HepG2 (cell line): ENCODE measurements around the gene TMTC4. TPM values are rescaled to one million over a fixed set of nuclear protein-coding genes. Genes with fewer than 3 reads are reported as not detected.
A peak's percentile ranks its signal among the peaks of the same experiment; 100 is the strongest.

Source experiments
- ARID4A ChIP-seq: sonication (generic); formaldehyde crosslinking; IDR thresholded peaks from 2 replicates; pipeline ENCODE4 v1.5.0; 2020; ENCODE audit warnings: mild to moderate bottlenecking, missing genetic modification reagents, borderline replicate concordance
- CCDC6 ChIP-seq: sonication (generic); formaldehyde crosslinking; IDR thresholded peaks from 2 replicates; pipeline ENCODE4 v1.8.1; 2022; ENCODE audit warnings: mild to moderate bottlenecking, missing genetic modification reagents, moderate library complexity
- HDAC2 ChIP-seq: sonication (generic); formaldehyde crosslinking; IDR thresholded peaks from 2 replicates; pipeline ENCODE4 v1.4.0; 2020; ENCODE audit warnings: missing genetic modification reagents
- MLLT10 ChIP-seq: sonication (generic); formaldehyde crosslinking; IDR thresholded peaks from 2 replicates; pipeline ENCODE4 v1.4.0; 2020; ENCODE audit warnings: missing genetic modification reagents
- MYNN ChIP-seq: sonication (generic); formaldehyde crosslinking; IDR thresholded peaks from 2 replicates; pipeline ENCODE4 v1.4.0; 2020; ENCODE audit warnings: mild to moderate bottlenecking, low read depth, missing genetic modification reagents
- TARDBP ChIP-seq: sonication (generic); formaldehyde crosslinking; IDR thresholded peaks from 2 replicates; pipeline ENCODE4 v1.8.0; 2022; ENCODE audit warnings: mild to moderate bottlenecking, missing genetic modification reagents
- ZFP91 ChIP-seq: sonication (generic); formaldehyde crosslinking; IDR thresholded peaks from 2 replicates; pipeline ENCODE4 v1.9.0; 2022; ENCODE audit warnings: missing genetic modification reagents, mild to moderate bottlenecking, borderline replicate concordance
- ZNF576 ChIP-seq: sonication (generic); formaldehyde crosslinking; IDR thresholded peaks from 2 replicates; pipeline ENCODE4 v1.4.0; 2020; ENCODE audit warnings: mild to moderate bottlenecking, missing genetic modification reagents
- ZNF687 ChIP-seq: sonication (generic); formaldehyde crosslinking; IDR thresholded peaks from 2 replicates; pipeline ENCODE4 v1.5.1; 2020; ENCODE audit warnings: mild to moderate bottlenecking, missing genetic modification reagents, moderate library complexity
- ZNF710 ChIP-seq: sonication (generic); formaldehyde crosslinking; IDR thresholded peaks from 2 replicates; pipeline ENCODE4 v1.5.0; 2020; ENCODE audit warnings: mild to moderate bottlenecking, missing genetic modification reagents, borderline replicate concordance
- polyA plus RNA-seq, 8 experiments: library from polyadenylated mRNA; depleted of rRNA in 3 of 8; stranded (reverse) in 7 of 8; unstranded in 1 of 8; fragments of >200 nt; fragmentation: Illumina TruSeq in 4 of 8; extraction: Trizol in 4 of 8; gene quantifications; 2 replicates each; pipeline versions ENCODE4 v1.2.1 to v1.2.3, GENCODE V29; 2011 to 2016; ENCODE audit warnings: low read depth in 4 of 8, missing spikeins in 1 of 8, mixed read lengths in 1 of 8; ENCODE audit not compliant: insufficient read depth in 1 of 8
- total RNA-seq, 5 experiments: library from RNA; depleted of rRNA; stranded (reverse); fragments of >200 nt; fragmentation: Illumina TruSeq; extraction: Trizol; gene quantifications; 2 replicates each; pipeline ENCODE4 v1.2.3, GENCODE V29; 2016; ENCODE audit warnings: low read depth in 1 of 5
- TF ChIP-seq, protein P1 (sequence below): sonication (generic); formaldehyde crosslinking; IDR thresholded peaks from 2 replicates; pipeline ENCODE4 v1.4.0; 2020; ENCODE audit warnings: missing genetic modification reagents
- TF ChIP-seq, protein P2 (sequence below): sonication (generic); formaldehyde crosslinking; IDR thresholded peaks from 2 replicates; pipeline ENCODE4 v1.8.1; 2023; ENCODE audit warnings: mild to moderate bottlenecking, moderate library complexity, missing genetic modification reagents

Gene TMTC4
- total and polyA plus RNA-seq, 2 of the 13 experiments (the other 11 are each of a cell fraction or from before 2014, with no cell fraction given), result 16.0 to 22.6 TPM

GRCh38 chr13:100673376-100673712, 1.3 kb downstream of the TMTC4 start (continued):
- TF ChIP-seq ZNF687 (CRISPR knock-in tag) (peak; percentile 48), ZNF576 (0 out of 2 replicates have a peak, but pooled peaks have one; percentile 24), HDAC2 (CRISPR knock-in tag) (peak; percentile 19; the same call in 1 of the 2 replicates), ZFP91 (CRISPR knock-in tag) (0 out of 2 replicates have a peak, but pooled peaks have one; percentile 14), CCDC6 (0 out of 2 replicates have a peak, but pooled peaks have one; percentile 40), MLLT10 (no peak), ZNF710 (CRISPR knock-in tag) (0 out of 2 replicates have a peak, but pooled peaks have one; percentile 41), MYNN (no peak), TARDBP (no peak), ARID4A (CRISPR knock-in tag) (peak; percentile 29)
- TF ChIP-seq, protein P1, sequence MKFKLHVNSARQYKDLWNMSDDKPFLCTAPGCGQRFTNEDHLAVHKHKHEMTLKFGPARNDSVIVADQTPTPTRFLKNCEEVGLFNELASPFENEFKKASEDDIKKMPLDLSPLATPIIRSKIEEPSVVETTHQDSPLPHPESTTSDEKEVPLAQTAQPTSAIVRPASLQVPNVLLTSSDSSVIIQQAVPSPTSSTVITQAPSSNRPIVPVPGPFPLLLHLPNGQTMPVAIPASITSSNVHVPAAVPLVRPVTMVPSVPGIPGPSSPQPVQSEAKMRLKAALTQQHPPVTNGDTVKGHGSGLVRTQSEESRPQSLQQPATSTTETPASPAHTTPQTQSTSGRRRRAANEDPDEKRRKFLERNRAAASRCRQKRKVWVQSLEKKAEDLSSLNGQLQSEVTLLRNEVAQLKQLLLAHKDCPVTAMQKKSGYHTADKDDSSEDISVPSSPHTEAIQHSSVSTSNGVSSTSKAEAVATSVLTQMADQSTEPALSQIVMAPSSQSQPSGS (CRISPR knock-in tag), result no peak
- TF ChIP-seq, protein P2, sequence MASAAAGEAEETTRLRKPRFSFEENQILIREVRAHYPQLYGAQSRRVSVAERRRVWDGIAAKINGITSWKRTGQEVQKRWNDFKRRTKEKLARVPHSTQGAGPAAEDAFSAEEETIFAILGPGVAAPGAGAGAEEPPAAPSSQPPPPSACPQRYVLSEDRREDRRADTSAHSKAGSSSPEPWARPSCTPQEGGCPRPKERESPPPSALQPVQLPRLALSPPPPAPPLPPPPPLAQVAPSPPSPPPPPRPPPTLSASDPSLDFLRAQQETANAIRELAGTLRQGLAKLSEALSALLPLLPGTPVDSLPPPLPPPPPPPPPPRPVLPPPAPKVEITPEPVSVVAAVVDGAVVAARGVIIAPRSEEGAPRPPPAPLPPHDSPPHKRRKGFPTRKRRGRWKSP (CRISPR knock-in tag), result 0 out of 2 replicates have a peak, but pooled peaks have one; percentile 47
- TF ChIP-seq, all 625 proteins: peak for 11
